ENCODE data around the gene NCR3LG1.
"Not testable (repeated sequence)": the region's sequence is repeated elsewhere in the genome, so short reads cannot be mapped to it uniquely, and the experiment has no call there.

The NCR3LG1 gene

DNA sequence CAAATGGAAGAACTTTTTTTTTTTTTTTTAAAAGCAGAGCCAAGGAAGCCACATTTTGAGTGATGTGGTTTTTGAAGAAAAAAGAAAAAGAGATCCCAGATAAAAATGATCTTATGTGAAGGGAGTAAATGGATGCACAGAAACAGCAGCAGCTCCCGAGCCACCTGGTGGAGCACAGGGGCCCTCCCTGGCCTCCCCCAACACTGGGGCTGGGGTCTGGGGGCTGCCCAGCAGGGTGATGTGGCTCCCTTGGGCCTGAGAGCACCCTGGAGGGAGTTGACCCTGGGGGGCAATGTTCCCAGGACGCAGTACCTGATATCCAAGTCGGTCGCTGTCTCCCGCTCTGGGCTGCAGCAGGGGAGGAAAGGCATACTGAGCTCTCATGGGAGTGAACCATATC, 63.4 kb downstream of the NCR3LG1 start:
- H3K4me3 ChIP-seq (ENCODE audit: low read length): no peak overlapping the region
- DNase-seq (ENCODE audit: low read depth): no peak
- TF ChIP-seq, protein P1, sequence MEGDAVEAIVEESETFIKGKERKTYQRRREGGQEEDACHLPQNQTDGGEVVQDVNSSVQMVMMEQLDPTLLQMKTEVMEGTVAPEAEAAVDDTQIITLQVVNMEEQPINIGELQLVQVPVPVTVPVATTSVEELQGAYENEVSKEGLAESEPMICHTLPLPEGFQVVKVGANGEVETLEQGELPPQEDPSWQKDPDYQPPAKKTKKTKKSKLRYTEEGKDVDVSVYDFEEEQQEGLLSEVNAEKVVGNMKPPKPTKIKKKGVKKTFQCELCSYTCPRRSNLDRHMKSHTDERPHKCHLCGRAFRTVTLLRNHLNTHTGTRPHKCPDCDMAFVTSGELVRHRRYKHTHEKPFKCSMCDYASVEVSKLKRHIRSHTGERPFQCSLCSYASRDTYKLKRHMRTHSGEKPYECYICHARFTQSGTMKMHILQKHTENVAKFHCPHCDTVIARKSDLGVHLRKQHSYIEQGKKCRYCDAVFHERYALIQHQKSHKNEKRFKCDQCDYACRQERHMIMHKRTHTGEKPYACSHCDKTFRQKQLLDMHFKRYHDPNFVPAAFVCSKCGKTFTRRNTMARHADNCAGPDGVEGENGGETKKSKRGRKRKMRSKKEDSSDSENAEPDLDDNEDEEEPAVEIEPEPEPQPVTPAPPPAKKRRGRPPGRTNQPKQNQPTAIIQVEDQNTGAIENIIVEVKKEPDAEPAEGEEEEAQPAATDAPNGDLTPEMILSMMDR (conservative IDR thresholded peaks at IDR 0.05; ENCODE audit: low read depth, low read length): no peak

DNA sequence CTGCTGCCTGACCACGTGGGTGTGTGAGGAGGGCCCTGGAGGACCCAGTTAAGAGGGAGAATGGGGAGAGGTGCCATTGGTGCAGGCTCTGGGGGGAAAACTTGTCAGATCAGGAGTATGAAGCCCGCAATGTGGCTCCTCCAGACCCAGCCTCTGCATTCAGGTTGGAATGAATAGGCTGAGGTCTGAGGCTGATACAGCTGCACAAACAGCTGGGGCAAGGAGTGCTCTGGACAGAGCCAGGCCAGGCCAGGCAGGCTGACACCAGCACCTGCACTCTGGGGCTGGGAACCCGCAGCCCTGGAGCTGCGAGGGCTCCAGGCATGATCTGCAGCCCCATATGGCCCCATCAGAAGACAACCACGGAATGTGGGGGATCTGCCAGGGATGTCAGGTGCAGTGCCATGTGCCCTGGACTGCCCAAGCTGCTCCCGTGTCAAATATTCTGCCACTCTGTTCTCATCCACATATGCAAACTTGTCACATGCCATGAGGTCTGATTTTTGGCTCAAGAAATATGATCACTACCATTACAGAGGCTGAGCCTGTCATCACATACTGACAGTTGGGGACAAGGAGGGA, 64.0 kb downstream of the NCR3LG1 start:
- TF ChIP-seq, protein P1 (conservative IDR thresholded peaks at IDR 0.05; ENCODE audit: low read depth, low read length): no peak
- DNase-seq (ENCODE audit: low read depth): no peak
- no peak overlapping the region for H3K4me3 ChIP-seq (ENCODE audit: low read length)

DNA sequence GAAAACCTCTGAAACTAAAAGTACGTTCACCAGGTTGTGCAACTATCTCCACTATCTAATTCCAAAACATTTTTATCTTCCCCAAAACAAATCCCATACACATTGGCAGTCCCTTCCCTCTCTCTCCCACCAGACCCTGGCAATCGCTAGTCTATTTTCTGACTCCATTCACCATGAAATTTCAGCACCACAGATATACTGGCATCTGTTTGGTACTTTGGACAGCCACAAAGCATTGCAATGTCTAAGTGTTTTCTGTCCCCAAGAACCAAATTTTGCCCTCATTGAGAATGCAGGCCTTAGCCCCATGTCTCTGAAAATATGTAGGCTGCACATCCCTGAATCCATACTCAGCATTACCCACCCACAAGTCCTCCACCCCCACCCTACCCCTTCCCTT, 64.9 kb downstream of the NCR3LG1 start:
- no peak for DNase-seq (ENCODE audit: low read depth)
- TF ChIP-seq, protein P1 (conservative IDR thresholded peaks at IDR 0.05; ENCODE audit: low read depth, low read length): no peak
- H3K4me3 ChIP-seq (ENCODE audit: low read length): no peak overlapping the region

DNA sequence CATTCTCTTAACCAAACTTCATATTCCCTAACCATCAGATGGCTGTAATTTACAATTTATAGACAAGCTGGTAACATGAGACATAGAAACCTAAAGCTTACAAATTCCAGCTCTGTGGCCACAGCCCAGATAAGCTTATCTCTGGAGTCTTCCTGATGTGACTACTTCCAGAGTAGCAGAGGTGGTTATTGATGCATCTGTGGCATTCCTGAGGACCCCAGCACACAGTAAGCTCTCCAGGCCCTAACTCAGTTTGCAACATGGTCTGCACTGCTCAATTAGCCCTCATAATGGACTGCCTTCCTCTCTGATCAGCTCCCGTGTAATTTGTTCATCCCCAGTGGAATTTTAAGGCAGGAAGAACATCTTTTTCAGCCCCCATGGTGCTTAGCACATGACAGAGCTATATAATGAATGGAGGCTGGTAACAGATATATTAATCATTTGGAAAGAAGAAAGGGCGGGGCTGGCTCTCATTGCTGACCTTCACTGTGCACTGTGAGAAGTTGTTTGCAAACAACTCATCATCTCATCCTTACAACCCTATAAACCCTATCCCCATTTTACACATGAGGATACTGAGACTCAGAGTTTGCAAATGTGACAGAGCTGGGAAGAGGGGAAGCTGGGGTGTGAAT, 67.0 kb downstream of the NCR3LG1 start:
- TF ChIP-seq, protein P1 (conservative IDR thresholded peaks at IDR 0.05; ENCODE audit: low read depth, low read length): no peak
- H3K4me3 ChIP-seq (ENCODE audit: low read length): no peak overlapping the region
- no peak for DNase-seq (ENCODE audit: low read depth)

DNA sequence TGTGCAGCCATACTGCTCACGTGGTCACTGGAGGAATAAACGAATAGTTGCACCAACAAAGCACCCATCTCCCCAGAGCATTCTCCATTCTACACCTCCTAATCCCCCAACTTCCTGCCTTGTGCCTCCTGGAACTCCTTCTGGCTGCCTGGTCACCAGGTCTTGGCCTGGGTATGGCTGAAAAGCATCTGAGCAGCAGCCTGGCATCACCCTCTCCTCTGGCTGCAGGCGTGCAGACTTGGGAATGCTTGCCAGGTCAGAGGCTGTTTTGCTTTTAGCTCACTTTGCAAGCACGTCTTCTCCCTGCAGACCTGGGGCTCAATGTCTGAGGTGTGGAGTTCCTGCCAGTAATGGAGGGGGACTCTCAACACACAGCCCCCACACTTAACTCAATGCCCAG, 70.2 kb downstream of the NCR3LG1 start:
- TF ChIP-seq, protein P1 (conservative IDR thresholded peaks at IDR 0.05; ENCODE audit: low read depth, low read length): no peak
- no peak for DNase-seq (ENCODE audit: low read depth)
- H3K4me3 ChIP-seq (ENCODE audit: low read length): no peak overlapping the region

DNA sequence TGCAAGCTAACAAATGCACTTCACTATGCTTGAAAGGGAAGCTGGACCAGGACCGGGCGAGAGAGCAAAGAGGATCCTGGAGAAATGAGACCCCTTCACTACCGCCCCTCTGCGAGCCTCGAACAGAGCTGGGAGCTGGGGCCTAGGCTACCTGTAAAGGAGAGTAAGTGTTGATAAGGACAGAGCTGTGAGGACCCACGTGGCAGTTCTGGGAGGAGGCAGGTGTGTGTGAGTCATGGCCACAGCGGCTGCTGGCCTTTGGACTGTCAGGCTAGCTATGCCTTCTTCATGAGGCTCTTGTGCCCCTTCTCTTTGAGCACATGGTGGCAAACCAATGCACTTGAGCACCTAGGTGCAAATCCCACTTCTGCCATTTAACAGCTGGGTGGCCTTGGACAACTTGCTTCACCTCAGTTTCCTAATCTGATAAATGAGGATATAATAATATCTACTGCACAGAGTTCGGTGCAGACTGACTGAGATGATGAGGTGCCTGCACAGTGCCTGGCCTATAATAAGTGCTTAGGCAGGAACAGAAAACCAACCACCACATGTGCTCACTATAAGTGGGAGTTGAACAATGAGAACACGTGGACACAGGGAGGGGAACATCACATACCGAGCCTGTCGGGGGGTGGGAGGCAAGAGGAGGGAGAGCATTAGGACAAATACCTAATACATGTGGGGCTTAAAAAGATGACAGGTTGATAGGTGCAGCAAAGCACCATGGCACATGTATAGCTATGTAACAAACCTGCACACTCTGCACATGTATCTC, 72.1 kb downstream of the NCR3LG1 start:
- no peak overlapping the region for H3K4me3 ChIP-seq (ENCODE audit: low read length)
- no peak for DNase-seq (ENCODE audit: low read depth)
- TF ChIP-seq, protein P1 (conservative IDR thresholded peaks at IDR 0.05; ENCODE audit: low read depth, low read length): no peak

DNA sequence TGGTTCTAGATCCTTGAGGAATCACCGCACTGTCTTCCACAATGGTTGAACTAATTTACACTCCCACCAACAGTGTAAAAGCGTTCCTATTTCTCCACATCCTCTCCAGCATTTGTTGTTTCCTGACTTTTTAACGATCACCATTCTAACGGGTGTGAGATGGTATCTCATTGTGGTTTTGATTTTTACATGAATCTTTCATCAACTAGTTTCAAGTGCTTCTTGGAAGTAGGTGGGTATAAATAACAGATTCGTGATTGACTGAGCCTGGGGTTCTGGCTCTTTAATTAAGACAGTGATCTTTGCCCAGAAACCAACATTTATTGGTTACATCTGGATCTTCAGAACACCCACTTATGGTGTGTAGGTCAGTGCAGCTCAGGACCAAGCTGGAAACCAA, 74.6 kb downstream of the NCR3LG1 start:
- not testable (repeated sequence) for DNase-seq (ENCODE audit: low read depth)

More for the DNA sequence above, 74.6 kb downstream of the NCR3LG1 start:
- H3K4me3 ChIP-seq (ENCODE audit: low read length): not testable (repeated sequence)
